SK-N-SH treated with all-trans-retinoic acid at 6 μM for 48 hours (cell line): ENCODE measurements around the gene SMIM1.

ENCODE experiments used
- ATAC-seq: fragments of 200-7000 bp; cut with Tn5 transposase; 3 replicates; pipeline ENCODE4 v1.9.1; 2020; ENCODE audit warnings: mild to moderate bottlenecking, moderate library complexity
- ARNTL ChIP-seq: fragments of 450-650 bp; formaldehyde crosslinking; IDR thresholded peaks from 2 replicates; pipeline ENCODE4 v1.5.0; 2020; ENCODE audit warnings: low read depth, mild to moderate bottlenecking, moderate library complexity, borderline replicate concordance
- BACH2 ChIP-seq: fragments of 250-450 bp; sonication (Bioruptor Pico); IDR thresholded peaks from 2 replicates; pipeline ENCODE4 v1.9.0; 2021; ENCODE audit warnings: mild to moderate bottlenecking, borderline replicate concordance
- CREB5 ChIP-seq: fragments of 250-450 bp; sonication (Bioruptor Pico); IDR thresholded peaks from 2 replicates; pipeline ENCODE4 v1.5.1; 2020; ENCODE audit warnings: low read depth, mild to moderate bottlenecking, moderate library complexity
- CSDC2 ChIP-seq: fragments of 250-450 bp; sonication (Bioruptor Pico); IDR thresholded peaks from 2 replicates; pipeline ENCODE4 v1.5.0; 2020; ENCODE audit warnings: mild to moderate bottlenecking, moderate library complexity
- GLIS3 ChIP-seq: fragments of 250-450 bp; sonication (Bioruptor Pico); IDR thresholded peaks from 2 replicates; pipeline ENCODE4 v1.5.0; 2020; ENCODE audit warnings: mild to moderate bottlenecking, moderate library complexity
- ISL1 ChIP-seq: fragments of 250-450 bp; sonication (Bioruptor Pico); IDR thresholded peaks from 2 replicates; pipeline ENCODE4 v2.1.2; 2022; ENCODE audit warnings: mild to moderate bottlenecking, moderate library complexity
- OSR1 ChIP-seq: fragments of 250-450 bp; sonication (Bioruptor Pico); IDR thresholded peaks from 2 replicates; pipeline ENCODE4 v1.8.0; 2022; ENCODE audit warnings: moderate library complexity, mild to moderate bottlenecking, inconsistent platforms
- POU6F1 ChIP-seq: fragments of 250-450 bp; sonication (Bioruptor Pico); IDR thresholded peaks from 2 replicates; pipeline ENCODE4 v1.8.0; 2021; ENCODE audit warnings: low read depth, mild to moderate bottlenecking, moderate library complexity, borderline replicate concordance
- RARB ChIP-seq: fragments of 250-450 bp; sonication (Bioruptor Pico); IDR thresholded peaks from 2 replicates; pipeline ENCODE4 v1.8.0; 2021; ENCODE audit warnings: mild to moderate bottlenecking, moderate library complexity
- SNAI2 ChIP-seq: fragments of 250-450 bp; sonication (Bioruptor Pico); IDR thresholded peaks from 2 replicates; pipeline ENCODE4 v1.5.0; 2020; ENCODE audit warnings: mild to moderate bottlenecking, moderate library complexity
- TCF4 ChIP-seq: fragments of 250-450 bp; sonication (Bioruptor Pico); IDR thresholded peaks from 2 replicates; pipeline ENCODE4 v1.8.0; 2021; ENCODE audit warnings: mild to moderate bottlenecking, moderate library complexity, borderline replicate concordance
- TOX ChIP-seq: fragments of 250-450 bp; sonication (Bioruptor Pico); IDR thresholded peaks from 2 replicates; pipeline ENCODE4 v1.8.0; 2021; ENCODE audit warnings: mild to moderate bottlenecking, moderate library complexity, borderline replicate concordance
- TSHZ2 ChIP-seq: fragments of 250-450 bp; sonication (Bioruptor Pico); IDR thresholded peaks from 2 replicates; pipeline ENCODE4 v1.5.0; 2020; ENCODE audit warnings: mild to moderate bottlenecking, moderate library complexity
- ZC3H10 ChIP-seq: fragments of 250-450 bp; sonication (Bioruptor Pico); IDR thresholded peaks from 2 replicates; pipeline ENCODE4 v1.5.1; 2021; ENCODE audit warnings: mild to moderate bottlenecking, moderate library complexity
- ZFP30 ChIP-seq: fragments of 450-650 bp; formaldehyde crosslinking; IDR thresholded peaks from 2 replicates; pipeline ENCODE4 v1.5.0; 2022; ENCODE audit warnings: mild to moderate bottlenecking, moderate library complexity
- ZNF565 ChIP-seq: fragments of 450-650 bp; formaldehyde crosslinking; conservative IDR thresholded peaks from 2 replicates; pipeline ENCODE4 v1.5.0; 2020; ENCODE audit warnings: low read depth, mild to moderate bottlenecking, moderate library complexity
- ZNF70 ChIP-seq: fragments of 450-650 bp; formaldehyde crosslinking; IDR thresholded peaks from 2 replicates; pipeline ENCODE4 v1.5.0; 2020; ENCODE audit warnings: mild to moderate bottlenecking, moderate library complexity
- ZNF8 ChIP-seq: fragments of 450-650 bp; formaldehyde crosslinking; IDR thresholded peaks from 2 replicates; pipeline ENCODE4 v1.5.0; 2020; ENCODE audit warnings: mild to moderate bottlenecking, moderate library complexity
- TF ChIP-seq, protein P1 (sequence below): fragments of 250-450 bp; sonication (Bioruptor Pico); IDR thresholded peaks from 2 replicates; pipeline ENCODE4 v1.8.0; 2020; ENCODE audit warnings: mild to moderate bottlenecking, moderate library complexity, borderline replicate concordance
- TF ChIP-seq, protein P2 (sequence below): fragments of 250-450 bp; sonication (Bioruptor Pico); IDR thresholded peaks from 2 replicates; pipeline ENCODE4 v1.5.1; 2021; ENCODE audit warnings: mild to moderate bottlenecking, moderate library complexity

The SMIM1 gene

DNA sequence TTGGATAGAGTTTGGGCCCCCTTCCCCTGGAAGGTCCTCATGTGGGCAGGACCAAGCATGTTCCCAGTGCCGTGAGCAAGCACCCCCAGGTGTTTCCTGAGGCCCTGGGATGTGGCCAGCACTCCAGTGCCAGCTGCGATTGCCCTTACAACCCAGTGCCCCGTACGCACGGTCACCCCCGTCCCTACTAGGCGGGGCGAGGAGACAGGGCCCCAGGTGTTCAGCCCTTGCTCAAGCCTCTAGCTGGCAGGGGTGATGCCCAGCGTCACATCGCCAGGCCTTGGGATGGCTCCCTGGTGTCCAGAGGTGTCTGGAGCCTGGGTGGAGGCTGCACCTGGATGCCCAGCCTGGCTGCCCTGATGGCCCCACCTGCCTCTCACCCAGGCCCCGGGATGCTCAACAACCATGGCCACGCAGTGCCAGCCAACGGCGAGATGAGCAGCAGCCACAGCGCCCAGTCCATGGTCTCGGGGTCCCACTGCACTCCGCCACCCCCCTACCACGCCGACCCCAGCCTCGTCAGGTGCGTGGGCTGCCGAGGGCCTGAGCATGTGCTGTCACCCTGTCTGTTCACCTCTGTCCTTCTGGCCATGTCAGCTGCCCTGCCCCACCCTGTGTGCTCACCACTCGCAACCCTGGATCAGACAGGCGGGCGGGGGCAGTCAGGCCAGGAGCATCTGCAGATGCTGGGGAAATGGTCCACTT lies 41.9 kb upstream of the SMIM1 start:
- TF ChIP-seq ZC3H10 (CRISPR knock-in tag) (no peak), TCF4 (CRISPR knock-in tag) (no peak), ZFP30 (CRISPR knock-in tag) (no peak), RARB (CRISPR knock-in tag) (no peak), ZNF565 (CRISPR knock-in tag) (no peak)
- no peak for ATAC-seq

DNA sequence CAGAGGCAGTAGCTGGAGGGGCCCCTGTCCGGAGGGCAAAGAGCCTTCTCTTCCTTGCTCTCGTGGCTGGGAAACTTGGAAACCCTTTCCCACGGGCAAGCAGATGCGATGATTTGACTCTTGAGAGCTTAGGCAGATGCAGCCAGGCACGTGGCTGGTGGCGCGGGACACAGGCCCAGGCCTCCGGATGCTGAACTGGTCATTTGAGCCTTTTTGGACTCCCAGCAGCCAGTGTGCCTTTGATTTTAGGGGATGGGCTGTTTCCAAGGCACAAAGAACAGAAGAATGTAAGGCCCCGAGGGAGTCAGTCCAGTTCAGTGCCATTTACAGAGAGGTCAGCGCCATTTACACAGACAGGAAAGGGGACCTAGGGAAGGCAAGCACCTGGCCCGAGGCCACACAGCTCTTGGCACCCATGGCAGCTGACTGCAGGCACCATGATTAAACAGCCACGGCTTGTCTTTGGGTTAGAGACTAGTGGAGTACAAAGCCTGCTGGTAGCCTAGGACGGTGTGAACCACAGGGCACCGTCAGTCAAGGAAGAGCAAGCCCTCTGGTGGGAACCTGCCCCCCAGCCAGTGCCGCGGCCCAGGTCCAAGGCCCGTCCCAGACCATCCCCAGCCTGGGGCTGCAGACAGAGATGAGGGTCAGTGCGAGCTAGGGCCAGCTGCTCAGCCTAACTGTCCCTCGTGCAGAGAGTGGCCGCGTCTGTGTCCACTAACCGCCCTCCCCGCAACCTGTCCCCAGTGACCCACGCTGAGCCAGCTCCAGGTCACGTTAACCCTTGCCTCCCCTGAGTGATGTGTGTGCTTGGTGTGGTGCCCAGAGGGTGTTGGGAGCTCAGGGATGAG lies 40.7 kb upstream of the SMIM1 start:
- no peak for TF ChIP-seq ZNF8 (CRISPR knock-in tag)
- TF ChIP-seq ISL1 = no peak
- no peak for TF ChIP-seq OSR1
- no peak for TF ChIP-seq BACH2 (CRISPR knock-in tag)
- TF ChIP-seq RARB (CRISPR knock-in tag) = no peak
- TF ChIP-seq, protein P1, sequence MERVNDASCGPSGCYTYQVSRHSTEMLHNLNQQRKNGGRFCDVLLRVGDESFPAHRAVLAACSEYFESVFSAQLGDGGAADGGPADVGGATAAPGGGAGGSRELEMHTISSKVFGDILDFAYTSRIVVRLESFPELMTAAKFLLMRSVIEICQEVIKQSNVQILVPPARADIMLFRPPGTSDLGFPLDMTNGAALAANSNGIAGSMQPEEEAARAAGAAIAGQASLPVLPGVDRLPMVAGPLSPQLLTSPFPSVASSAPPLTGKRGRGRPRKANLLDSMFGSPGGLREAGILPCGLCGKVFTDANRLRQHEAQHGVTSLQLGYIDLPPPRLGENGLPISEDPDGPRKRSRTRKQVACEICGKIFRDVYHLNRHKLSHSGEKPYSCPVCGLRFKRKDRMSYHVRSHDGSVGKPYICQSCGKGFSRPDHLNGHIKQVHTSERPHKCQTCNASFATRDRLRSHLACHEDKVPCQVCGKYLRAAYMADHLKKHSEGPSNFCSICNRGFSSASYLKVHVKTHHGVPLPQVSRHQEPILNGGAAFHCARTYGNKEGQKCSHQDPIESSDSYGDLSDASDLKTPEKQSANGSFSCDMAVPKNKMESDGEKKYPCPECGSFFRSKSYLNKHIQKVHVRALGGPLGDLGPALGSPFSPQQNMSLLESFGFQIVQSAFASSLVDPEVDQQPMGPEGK (CRISPR knock-in tag) = no peak
- no peak for TF ChIP-seq CSDC2 (CRISPR knock-in tag)
- TF ChIP-seq ZFP30 (CRISPR knock-in tag) = no peak
- no peak for TF ChIP-seq TOX
- no peak for TF ChIP-seq SNAI2 (CRISPR knock-in tag)
- TF ChIP-seq GLIS3 = no peak
- no peak for TF ChIP-seq CREB5
- TF ChIP-seq TCF4 (CRISPR knock-in tag) = no peak
- TF ChIP-seq, protein P2, sequence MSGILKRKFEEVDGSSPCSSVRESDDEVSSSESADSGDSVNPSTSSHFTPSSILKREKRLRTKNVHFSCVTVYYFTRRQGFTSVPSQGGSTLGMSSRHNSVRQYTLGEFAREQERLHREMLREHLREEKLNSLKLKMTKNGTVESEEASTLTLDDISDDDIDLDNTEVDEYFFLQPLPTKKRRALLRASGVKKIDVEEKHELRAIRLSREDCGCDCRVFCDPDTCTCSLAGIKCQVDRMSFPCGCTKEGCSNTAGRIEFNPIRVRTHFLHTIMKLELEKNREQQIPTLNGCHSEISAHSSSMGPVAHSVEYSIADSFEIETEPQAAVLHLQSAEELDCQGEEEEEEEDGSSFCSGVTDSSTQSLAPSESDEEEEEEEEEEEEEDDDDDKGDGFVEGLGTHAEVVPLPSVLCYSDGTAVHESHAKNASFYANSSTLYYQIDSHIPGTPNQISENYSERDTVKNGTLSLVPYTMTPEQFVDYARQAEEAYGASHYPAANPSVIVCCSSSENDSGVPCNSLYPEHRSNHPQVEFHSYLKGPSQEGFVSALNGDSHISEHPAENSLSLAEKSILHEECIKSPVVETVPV (CRISPR knock-in tag) = no peak
- no peak for ATAC-seq

- TF ChIP-seq ISL1 (no peak), ZNF565 (CRISPR knock-in tag) (no peak), ZNF70 (no peak), POU6F1 (CRISPR knock-in tag) (no peak), SNAI2 (CRISPR knock-in tag) (no peak), OSR1 (no peak), TSHZ2 (CRISPR knock-in tag) (no peak), ZNF8 (CRISPR knock-in tag) (no peak), ARNTL (no peak), RARB (CRISPR knock-in tag) (no peak), CSDC2 (CRISPR knock-in tag) (no peak)
- TF ChIP-seq, protein P1 (CRISPR knock-in tag) = no peak
- no peak for ATAC-seq
Measured at GRCh38 chr1:3732434-3733093, 40.0 kb upstream of the SMIM1 start.
